Measurements from ENCODE around the gene TNFSF13B.
A peak's percentile ranks its signal among the peaks of the same experiment; 100 is the strongest.
"Not testable (repeated sequence)": the region's sequence is repeated elsewhere in the genome, so short reads cannot be mapped to it uniquely, and the experiment has no call there.

TNFSF13B gene

GRCh38 chr13:108269601-108270328 is at the start of gene TNFSF13B:
Gene TNFSF13B, plus strand, starts transcription at chr13:108269718. Its CDS starts 178 bp downstream, at chr13:108269896.
- peak; percentile 40 to 78 for DNase-seq

GRCh38 chr13:108220041-108220440 is 49.5 kb upstream of the TNFSF13B start:
- peak in 1 of 2 experiments; percentile 21 for DNase-seq

- DNase-seq, result no peak
Observed at GRCh38 chr13:108223687-108224503, 45.6 kb upstream of the TNFSF13B start.

- no peak for DNase-seq
Observed at GRCh38 chr13:108225440-108225839, 44.1 kb upstream of the TNFSF13B start.

- DNase-seq, result peak in 1 of 2 experiments; percentile 44
Observed at GRCh38 chr13:108226184-108226583, 43.3 kb upstream of the TNFSF13B start.

GRCh38 chr13:108227651-108228272 is 41.8 kb upstream of the TNFSF13B start:
- peak in 1 of 2 experiments; percentile 24 for DNase-seq

- DNase-seq, result no peak
Observed at GRCh38 chr13:108230377-108230776, 39.1 kb upstream of the TNFSF13B start.

- DNase-seq, result no peak
Observed at GRCh38 chr13:108249150-108249549, 20.4 kb upstream of the TNFSF13B start.

- DNase-seq, result no peak
Observed at GRCh38 chr13:108257248-108257647, 12.3 kb upstream of the TNFSF13B start.

GRCh38 chr13:108263621-108264355 is 5.7 kb upstream of the TNFSF13B start:
- no peak for DNase-seq

- DNase-seq, result no peak
Observed at GRCh38 chr13:108266321-108266990, 3.1 kb upstream of the TNFSF13B start.

GRCh38 chr13:108267347-108267746 is 2.2 kb upstream of the TNFSF13B start:
- no peak for DNase-seq

GRCh38 chr13:108267855-108268254 is 1.7 kb upstream of the TNFSF13B start:
- not testable (repeated sequence) for DNase-seq

- DNase-seq, result no peak
Observed at GRCh38 chr13:108268466-108269112, 929 bp upstream of the TNFSF13B start.

- DNase-seq, result no peak
Observed at GRCh38 chr13:108270442-108270841, 924 bp downstream of the TNFSF13B start.

GRCh38 chr13:108272333-108272732 is 2.8 kb downstream of the TNFSF13B start:
- no peak for DNase-seq

- no peak for DNase-seq
Observed at GRCh38 chr13:108273429-108274118, 4.1 kb downstream of the TNFSF13B start.

- DNase-seq, result no peak
Observed at GRCh38 chr13:108274718-108275117, 5.2 kb downstream of the TNFSF13B start.

- no peak for DNase-seq
Observed at GRCh38 chr13:108276060-108276459, 6.5 kb downstream of the TNFSF13B start.

GRCh38 chr13:108278466-108278865 is 8.9 kb downstream of the TNFSF13B start:
- no peak for DNase-seq

GRCh38 chr13:108281901-108282300 is 12.4 kb downstream of the TNFSF13B start:
- no peak for DNase-seq
